SH-SY5Y (cell line): ENCODE data around the gene JPH4.

Source experiments
- GATA2 ChIP-seq: IDR thresholded peaks from 2 replicates; pipeline ENCODE4 v1.6.1; 2011; ENCODE audit warnings: mild to moderate bottlenecking, low read depth, low read length
- GATA3 ChIP-seq: IDR thresholded peaks from 2 replicates; pipeline ENCODE4 v1.6.1; 2011; ENCODE audit warnings: low read depth, mild to moderate bottlenecking, low read length, moderate library complexity

The JPH4 gene

GRCh38 chr14:23600806-23601205, 22.2 kb upstream of the JPH4 start:
- no peak for TF ChIP-seq GATA2
- no peak for TF ChIP-seq GATA3

DNA sequence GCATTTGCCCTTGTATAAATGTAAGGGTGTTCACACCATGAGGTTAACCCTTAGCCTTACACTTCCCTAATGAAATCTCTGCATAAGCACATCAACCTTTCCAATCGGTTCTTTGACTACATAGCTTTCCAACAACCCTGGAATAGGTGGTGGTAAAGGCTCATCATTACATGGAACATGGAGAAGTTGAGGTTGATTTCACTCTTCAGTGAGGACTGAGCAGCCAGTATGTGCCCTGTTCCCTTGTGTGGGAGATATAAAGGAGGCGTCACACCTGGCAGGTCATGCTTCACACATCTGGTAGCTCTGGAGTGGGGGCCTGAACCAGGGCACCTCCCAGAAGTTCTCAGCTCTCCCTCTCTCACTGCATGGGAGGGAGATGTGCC, 21.7 kb upstream of the JPH4 start:
- TF ChIP-seq GATA2: no peak
- TF ChIP-seq GATA3: no peak

- TF ChIP-seq GATA2: no peak
- no peak for TF ChIP-seq GATA3
These were observed 11.6 kb upstream of the JPH4 start for GRCh38 chr14:23590198-23590597.

GRCh38 chr14:23589606-23590005, 11.0 kb upstream of the JPH4 start:
- TF ChIP-seq GATA2 (no peak), GATA3 (no peak)

GRCh38 chr14:23588884-23589598, 10.5 kb upstream of the JPH4 start:
- peak; percentile 95 for TF ChIP-seq GATA2
- TF ChIP-seq GATA3: peak; percentile 68

DNA sequence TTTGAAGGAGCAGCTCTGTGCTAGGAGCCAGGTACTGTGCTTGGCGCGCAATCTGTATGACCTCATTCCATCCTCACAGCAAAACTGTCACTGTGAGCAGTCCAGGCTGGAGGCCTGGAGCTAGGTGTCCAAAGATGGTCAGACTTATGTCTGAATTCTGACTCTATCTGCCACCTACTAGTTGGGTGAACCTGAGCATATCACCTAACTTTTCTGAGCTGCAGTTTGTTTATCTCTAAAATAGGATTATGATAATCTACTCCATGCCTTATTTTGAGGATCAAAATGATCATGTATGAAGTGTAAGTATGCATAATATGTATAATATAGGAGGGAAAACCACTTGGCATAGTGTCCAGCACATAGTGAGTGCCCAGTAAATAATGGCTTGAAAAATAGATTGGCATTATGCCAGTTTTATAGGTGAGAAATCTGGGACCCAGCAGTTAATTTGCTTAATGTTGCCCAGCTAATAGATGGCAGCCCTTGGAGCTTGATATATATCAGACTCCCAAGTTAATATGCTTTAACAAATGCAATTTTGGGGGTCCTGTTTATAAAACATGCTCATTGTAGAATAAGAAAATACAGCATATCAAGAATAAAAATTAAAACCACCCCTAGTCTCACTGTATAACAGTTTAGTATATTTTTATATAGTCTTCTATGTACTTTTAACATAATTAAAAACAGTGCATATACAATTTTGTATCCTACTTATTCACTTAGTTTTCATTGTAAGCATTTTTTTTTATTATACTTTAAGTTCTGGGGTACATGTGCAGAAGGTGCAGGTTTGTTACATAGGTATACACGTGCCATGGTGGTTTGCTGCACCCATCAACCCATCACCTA, 4.5 kb upstream of the JPH4 start:
- TF ChIP-seq GATA2 (no peak), GATA3 (no peak)

DNA sequence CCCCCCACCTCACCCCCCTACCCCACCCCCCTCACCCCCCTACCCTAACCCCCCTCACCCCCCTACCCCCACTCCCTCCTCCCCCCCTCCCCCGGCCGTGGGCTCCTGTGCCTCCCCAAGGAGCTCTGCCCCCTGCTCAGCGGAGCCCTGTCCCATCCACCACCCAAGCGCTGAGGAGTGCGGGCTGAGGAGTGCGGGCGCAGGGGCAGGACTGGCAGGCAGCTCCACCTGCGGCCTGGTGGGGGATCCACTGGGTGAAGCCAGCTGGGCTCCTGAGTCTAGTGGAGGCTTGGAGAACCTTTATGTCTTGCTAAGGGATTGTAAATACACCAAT, 2.3 kb upstream of the JPH4 start:
- TF ChIP-seq GATA2 (no peak), GATA3 (no peak)

- TF ChIP-seq GATA3 (no peak), GATA2 (no peak)
These were observed 1.7 kb upstream of the JPH4 start for GRCh38 chr14:23580152-23580926.

- TF ChIP-seq GATA2: no peak
- TF ChIP-seq GATA3: no peak
These were observed 1.1 kb upstream of the JPH4 start for GRCh38 chr14:23579739-23580138.

GRCh38 chr14:23579311-23579630, 681 bp upstream of the JPH4 start:
- TF ChIP-seq GATA3 (no peak), GATA2 (no peak)

DNA sequence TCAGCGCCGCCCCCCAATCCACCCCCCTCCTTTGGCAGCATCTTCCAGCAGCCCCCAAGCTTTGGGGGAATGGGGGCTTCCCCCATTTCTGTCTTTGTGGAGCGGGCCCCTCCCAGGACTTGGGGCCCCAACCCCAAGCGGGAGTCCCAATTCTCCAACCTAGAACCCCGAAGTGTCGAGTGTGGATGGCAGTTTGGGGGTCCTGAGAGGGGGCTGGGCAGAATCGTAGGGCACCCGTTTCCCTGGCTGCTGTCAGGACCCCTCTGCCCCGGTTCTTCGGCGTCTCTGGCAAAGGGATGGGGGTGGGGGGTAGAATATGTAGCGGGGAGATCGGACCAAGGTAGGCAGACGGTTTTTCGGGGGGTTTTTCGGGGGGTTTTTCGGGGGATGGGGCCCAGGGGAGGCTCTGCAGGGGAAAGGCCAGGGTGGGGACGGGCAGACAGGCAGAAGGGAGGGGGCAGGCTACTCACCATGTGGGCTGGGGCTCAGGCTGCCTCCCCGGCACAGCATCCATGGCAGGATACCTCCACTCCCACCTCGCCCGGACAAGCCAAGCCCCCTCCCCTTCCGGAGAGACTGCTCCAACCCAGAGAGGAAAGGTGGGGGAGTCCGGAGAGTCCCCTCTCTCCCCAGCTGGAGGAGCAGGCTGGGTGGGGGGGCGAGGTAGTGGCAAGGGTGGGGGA, 739 bp downstream of the JPH4 start:
- TF ChIP-seq GATA3 (no peak), GATA2 (no peak)

GRCh38 chr14:23577004-23577681, 1.4 kb downstream of the JPH4 start:
- TF ChIP-seq GATA2 (no peak), GATA3 (no peak)

DNA sequence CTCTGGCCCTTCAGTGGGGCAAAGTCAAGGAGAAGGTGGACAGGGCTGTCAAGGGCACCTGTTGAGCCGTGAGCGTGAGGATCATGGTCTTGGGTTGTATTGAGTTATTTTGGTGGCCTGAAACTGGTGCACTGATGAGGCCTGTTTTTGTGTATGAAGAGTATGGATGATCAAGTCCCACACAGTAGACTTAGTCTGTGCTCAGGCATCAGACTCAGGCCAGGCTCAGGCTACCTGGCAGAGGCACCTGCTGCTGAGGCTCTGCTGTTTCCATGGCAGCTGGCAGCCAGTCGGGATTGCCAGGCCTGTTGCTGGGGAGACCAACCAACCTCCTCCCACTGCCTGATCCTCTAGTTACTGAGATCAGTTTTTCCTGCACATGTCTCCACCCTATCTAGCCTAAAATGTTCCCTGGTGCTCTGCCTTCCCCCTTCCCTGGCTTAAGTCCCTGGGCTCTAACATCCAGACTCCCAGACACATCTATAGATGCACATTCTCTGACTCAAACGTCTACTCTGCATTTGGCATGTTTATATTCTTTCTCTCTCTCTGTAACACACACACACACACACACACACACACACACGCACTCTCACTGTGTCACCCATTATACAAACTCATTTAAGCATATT, 5.1 kb downstream of the JPH4 start:
- no peak for TF ChIP-seq GATA2
- TF ChIP-seq GATA3: no peak

- TF ChIP-seq GATA2 (no peak), GATA3 (no peak)
These were observed 5.8 kb downstream of the JPH4 start for GRCh38 chr14:23572836-23573235.
